HTR-8/SVneo (cell line): ENCODE data around the gene PLCXD3.

Experiments
- DNase-seq: peaks from one replicate; pipeline ENCODE4 v3.0.0; 2011; ENCODE audit warnings: low spot score, mixed read lengths; ENCODE audit not compliant: insufficient read length
- FAIRE-seq: peaks from 2 replicates; lab custom pipeline; 2011; peaks lifted over from hg19 to GRCh38; lab: Jason Lieb, UNC

Gene PLCXD3

GRCh38 chr5:41306005-41306404, 204.4 kb downstream of the PLCXD3 start:
- FAIRE-seq (no peak), DNase-seq (no peak)

- DNase-seq: no peak
- peak; percentile 9 for FAIRE-seq
These were observed 205.3 kb downstream of the PLCXD3 start for GRCh38 chr5:41305056-41305455.

- DNase-seq: no peak
- no peak for FAIRE-seq
These were observed 214.3 kb downstream of the PLCXD3 start for GRCh38 chr5:41296066-41296465.

- FAIRE-seq (no peak), DNase-seq (no peak)
These were observed 219.1 kb downstream of the PLCXD3 start for GRCh38 chr5:41291323-41291722.

- FAIRE-seq: peak; percentile 20
- no peak for DNase-seq
These were observed 219.6 kb downstream of the PLCXD3 start for GRCh38 chr5:41290810-41291209.

- DNase-seq (no peak), FAIRE-seq (peak; percentile 65)
These were observed 220.4 kb downstream of the PLCXD3 start for GRCh38 chr5:41289970-41290464.

- DNase-seq (no peak), FAIRE-seq (no peak)
These were observed 223.7 kb downstream of the PLCXD3 start for GRCh38 chr5:41286696-41287095.

- FAIRE-seq: no peak
These were observed 224.2 kb downstream of the PLCXD3 start for GRCh38 chr5:41286165-41286564.

GRCh38 chr5:41284938-41285337, 225.5 kb downstream of the PLCXD3 start:
- DNase-seq: no peak
- no peak for FAIRE-seq

More at GRCh38 chr5:41286165-41286564, 224.2 kb downstream of the PLCXD3 start:
- no peak for DNase-seq

GRCh38 chr5:41281215-41281810, 229.1 kb downstream of the PLCXD3 start:
- FAIRE-seq (peak; percentile 26), DNase-seq (no peak)

- no peak for FAIRE-seq
- DNase-seq: no peak
These were observed 231.4 kb downstream of the PLCXD3 start for GRCh38 chr5:41279040-41279439.

- DNase-seq (no peak), FAIRE-seq (no peak)
These were observed 232.7 kb downstream of the PLCXD3 start for GRCh38 chr5:41277476-41278245.

GRCh38 chr5:41275813-41276512, 234.4 kb downstream of the PLCXD3 start:
- no peak for DNase-seq
- FAIRE-seq: peak; percentile 33

- peak; percentile 48 for DNase-seq
These were observed 239.8 kb downstream of the PLCXD3 start for GRCh38 chr5:41270423-41271251.

GRCh38 chr5:41268894-41269293, 241.5 kb downstream of the PLCXD3 start:
- peak; percentile 4 for FAIRE-seq
- no peak for DNase-seq

More at GRCh38 chr5:41270423-41271251, 239.8 kb downstream of the PLCXD3 start:
- peak; percentile 81 for FAIRE-seq

GRCh38 chr5:41266377-41266776, 244.0 kb downstream of the PLCXD3 start:
- FAIRE-seq: no peak
- no peak for DNase-seq

- FAIRE-seq (no peak), DNase-seq (no peak)
These were observed 246.4 kb downstream of the PLCXD3 start for GRCh38 chr5:41264019-41264418.

GRCh38 chr5:41263335-41263734, 247.1 kb downstream of the PLCXD3 start:
- no peak for FAIRE-seq
- no peak for DNase-seq
